HEK293 (cell line): ENCODE data around the gene EFCC1.

Experiments
- CTCF ChIA-PET: fragments of 350-600 bp; formaldehyde crosslinking; extraction: SDS; loops from one replicate; lab custom pipeline; 2021; ENCODE audit warnings: antibody characterized with exemption; lab: Yijun Ruan, JAX
- POLR2A ChIA-PET: fragments of 300-600 bp; formaldehyde crosslinking; extraction: SDS; loops from one replicate; lab custom pipeline; 2020; ENCODE audit warnings: antibody characterized with exemption, inconsistent platforms; lab: Yijun Ruan, JAX
- H3K27ac ChIP-seq: fragments of 200-500 bp; sonication (Bioruptor generic); 2 replicates; pipeline ENCODE4 v1.5.1; 2014; ENCODE audit warnings: low read depth, low read length, control low read depth, inconsistent platforms; ENCODE audit errors: extremely low read depth
- H3K36me3 ChIP-seq, 2 experiments: fragments of 200-500 bp in 1 of 2; sonication (Bioruptor generic) in 1 of 2; 1 replicate in 1 of 2; 2 replicates in 1 of 2; pipeline ENCODE4 v1.5.1; 2014 to 2017; ENCODE audit warnings: inconsistent platforms in 2 of 2, low read length in 2 of 2; ENCODE audit not compliant: control insufficient read depth in 2 of 2, insufficient read depth in 1 of 2
- H3K4me1 ChIP-seq: fragments of 200-500 bp; sonication (Bioruptor generic); 2 replicates; pipeline ENCODE4 v1.5.1; 2014; ENCODE audit warnings: mild to moderate bottlenecking, low read length, inconsistent platforms; ENCODE audit not compliant: control insufficient read depth, insufficient read depth
- H3K4me3 ChIP-seq: 2 replicates; pipeline ENCODE4 v1.5.1; 2011; ENCODE audit warnings: low read depth, mild to moderate bottlenecking, control low read depth, low read length, moderate library complexity
- H3K9me3 ChIP-seq: fragments of 200-500 bp; sonication (Bioruptor generic); 2 replicates; pipeline ENCODE4 v1.5.1; 2014; ENCODE audit warnings: low read depth, low read length, inconsistent platforms; ENCODE audit not compliant: control insufficient read depth, insufficient read depth
- CTCF ChIP-seq: fragments of 450-650 bp; formaldehyde crosslinking; IDR thresholded peaks from 2 replicates; pipeline ENCODE4 v1.5.1; 2016; ENCODE audit warnings: missing biosample characterization, missing genetic modification characterization
- GLIS2 ChIP-seq: fragments of 450-650 bp; formaldehyde crosslinking; IDR thresholded peaks from 2 replicates; pipeline ENCODE4 v1.5.1; 2016; ENCODE audit warnings: missing biosample characterization, missing genetic modification characterization
- HOXA7 ChIP-seq: sonication (generic); formaldehyde crosslinking; IDR thresholded peaks from 2 replicates; pipeline ENCODE4 v1.8.1; 2022; ENCODE audit warnings: missing genetic modification reagents, borderline replicate concordance
- HOXC10 ChIP-seq: sonication (generic); formaldehyde crosslinking; IDR thresholded peaks from 2 replicates; pipeline ENCODE4 v1.8.1; 2023; ENCODE audit warnings: mild to moderate bottlenecking, missing genetic modification reagents
- PATZ1 ChIP-seq: fragments of 450-650 bp; formaldehyde crosslinking; IDR thresholded peaks from 2 replicates; pipeline ENCODE4 v1.5.1; 2016; ENCODE audit warnings: missing biosample characterization, missing genetic modification characterization
- ZBTB26 ChIP-seq: fragments of 450-650 bp; formaldehyde crosslinking; optimal IDR thresholded peaks from 2 replicates; pipeline ENCODE3; 2016; ENCODE audit warnings: missing biosample characterization, mild to moderate bottlenecking, missing genetic modification characterization
- ZNF18 ChIP-seq: fragments of 450-650 bp; formaldehyde crosslinking; IDR thresholded peaks from 2 replicates; pipeline ENCODE4 v1.5.1; 2016; ENCODE audit warnings: missing biosample characterization, missing genetic modification characterization
- ZNF184 ChIP-seq: fragments of 450-650 bp; IDR thresholded peaks from 2 replicates; pipeline ENCODE4 v1.5.1; 2018; ENCODE audit warnings: missing biosample characterization, mild to moderate bottlenecking, missing genetic modification characterization
- ZNF2 ChIP-seq: fragments of 450-650 bp; formaldehyde crosslinking; IDR thresholded peaks from 2 replicates; pipeline ENCODE4 v1.5.1; 2016; ENCODE audit warnings: missing biosample characterization, missing genetic modification characterization
- ZNF23 ChIP-seq: fragments of 450-650 bp; formaldehyde crosslinking; IDR thresholded peaks from 2 replicates; pipeline ENCODE4 v1.5.1; 2016; ENCODE audit warnings: missing biosample characterization, missing genetic modification characterization, borderline replicate concordance
- ZNF501 ChIP-seq: fragments of 450-650 bp; formaldehyde crosslinking; IDR thresholded peaks from 2 replicates; pipeline ENCODE4 v1.5.1; 2016; ENCODE audit warnings: missing biosample characterization, missing genetic modification characterization
- ZNF558 ChIP-seq: fragments of 450-650 bp; formaldehyde crosslinking; IDR thresholded peaks from 2 replicates; pipeline ENCODE4 v1.5.1; 2016; ENCODE audit warnings: missing biosample characterization, missing genetic modification characterization
- ZNF629 ChIP-seq: fragments of 450-650 bp; formaldehyde crosslinking; IDR thresholded peaks from 2 replicates; pipeline ENCODE4 v1.5.1; 2017; ENCODE audit warnings: missing biosample characterization, missing genetic modification characterization
- ZNF645 ChIP-seq: fragments of 450-650 bp; formaldehyde crosslinking; IDR thresholded peaks from 2 replicates; pipeline ENCODE4; 2016; ENCODE audit warnings: missing biosample characterization, missing genetic modification characterization
- ZNF658 ChIP-seq: fragments of 450-650 bp; formaldehyde crosslinking; IDR thresholded peaks from 2 replicates; pipeline ENCODE4; 2016; ENCODE audit warnings: missing biosample characterization, missing genetic modification characterization
- ZSCAN16 ChIP-seq: fragments of 450-650 bp; formaldehyde crosslinking; IDR thresholded peaks from 2 replicates; pipeline ENCODE4 v1.5.1; 2016; ENCODE audit warnings: missing biosample characterization, missing genetic modification characterization
- ZSCAN23 ChIP-seq: fragments of 450-650 bp; formaldehyde crosslinking; IDR thresholded peaks from 2 replicates; pipeline ENCODE4 v1.5.1; 2016; ENCODE audit warnings: missing biosample characterization, missing genetic modification characterization
- ZSCAN5A ChIP-seq: fragments of 450-650 bp; formaldehyde crosslinking; IDR thresholded peaks from 2 replicates; pipeline ENCODE4 v1.5.1; 2016; ENCODE audit warnings: missing biosample characterization, missing genetic modification characterization
- ZXDB ChIP-seq: fragments of 450-650 bp; formaldehyde crosslinking; IDR thresholded peaks from 2 replicates; pipeline ENCODE4 v1.5.1; 2016; ENCODE audit warnings: missing biosample characterization, missing genetic modification characterization

The EFCC1 gene

GRCh38 chr3:129036222-129037092, 35.4 kb downstream of the EFCC1 start:
- no peaks in the 10 kb centered on the region for H3K4me1 ChIP-seq
- POLR2A ChIA-PET = no interaction called here

More at GRCh38 chr3:129036222-129037092, 35.4 kb downstream of the EFCC1 start:
- Histone ChIP-seq H3K27ac (no peak overlapping the region), H3K4me3 (no peak overlapping the region), H3K36me3 (no peaks in the 10 kb centered on the region), H3K9me3 (no peaks in the 10 kb centered on the region)
- TF ChIP-seq ZNF629 (no peak), ZNF558 (tag by site-specific recombination) (no peak), ZNF18 (tag by site-specific recombination) (no peak), ZNF2 (tag by site-specific recombination) (no peak), ZNF658 (tag by site-specific recombination) (no peak), ZNF23 (tag by site-specific recombination) (no peak), ZNF501 (tag by site-specific recombination) (no peak), ZXDB (no peak), ZNF184 (tag by site-specific recombination) (no peak), ZBTB26 (tag by site-specific recombination) (no peak), ZSCAN23 (tag by site-specific recombination) (no peak), ZNF645 (tag by site-specific recombination) (no peak), HOXC10 (no peak), ZSCAN5A (tag by site-specific recombination) (no peak), ZSCAN16 (no peak), PATZ1 (tag by site-specific recombination) (no peak), CTCF (tag by site-specific recombination) (no peak), GLIS2 (no peak), HOXA7 (CRISPR knock-in tag) (no peak)
- CTCF ChIA-PET = interaction anchor here (1.0 to 1.6 kb wide), 2 partner anchors 9 to 66 kb away, joined by 3 to 8 read pairs; no protein-coding TSS in a partner anchor
